ENCODE results near the gene ICA1L.

The ICA1L gene

DNA sequence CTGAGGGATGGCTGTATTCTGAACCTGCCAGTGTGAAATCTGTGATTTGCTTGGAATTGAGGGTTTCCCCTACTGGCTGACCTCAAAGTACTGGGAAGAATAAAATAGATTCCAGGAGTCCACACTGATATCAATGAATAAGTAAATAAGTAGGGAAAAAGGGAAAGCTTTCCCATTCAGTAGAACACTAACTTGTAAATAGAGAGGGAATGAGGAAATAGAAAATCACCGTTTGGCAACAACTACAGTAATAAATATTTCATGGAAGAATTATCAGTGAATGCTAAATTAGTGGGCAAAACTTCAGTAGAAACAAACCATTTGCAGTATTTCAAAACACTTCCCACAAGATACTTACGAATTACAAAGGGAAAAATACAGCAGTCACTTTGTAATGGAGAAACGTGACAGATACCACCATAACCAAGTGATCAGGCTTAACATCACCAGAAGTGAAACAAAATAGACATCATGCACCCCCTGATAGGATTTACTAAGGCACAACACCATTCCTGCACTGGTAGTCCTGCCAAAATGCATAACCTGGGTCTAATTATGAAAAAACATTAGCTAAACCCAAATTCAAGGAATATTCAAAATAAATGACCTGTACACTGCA, 88.5 kb downstream of the ICA1L start:
- no peak for DNase-seq (ENCODE audit: low read depth)

DNA sequence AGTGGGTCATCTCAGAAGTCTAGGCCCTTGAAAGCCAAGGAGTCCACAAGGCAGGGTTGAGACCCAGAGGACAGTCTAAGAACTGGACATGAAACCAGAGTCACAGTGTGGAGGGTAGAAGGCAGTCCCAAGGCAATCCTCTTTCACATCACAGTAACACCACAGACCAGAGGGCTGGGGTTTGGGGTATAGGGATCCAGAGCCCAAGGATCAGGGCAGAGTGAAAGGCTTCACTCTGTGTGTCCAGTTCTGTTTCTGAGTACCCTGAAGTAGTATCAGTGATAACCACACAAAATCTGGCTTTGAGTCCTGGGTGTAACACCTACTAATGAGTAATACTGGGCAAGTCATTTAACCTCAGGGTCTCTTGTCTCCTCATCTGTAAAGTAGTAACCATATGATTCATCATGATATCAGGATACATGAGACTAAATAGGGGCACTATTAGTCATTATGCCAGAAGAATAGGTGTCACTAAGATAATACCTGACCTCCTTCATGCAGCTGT, 91.0 kb downstream of the ICA1L start:
- peak; percentile 1 for DNase-seq (ENCODE audit: low read depth)

DNA sequence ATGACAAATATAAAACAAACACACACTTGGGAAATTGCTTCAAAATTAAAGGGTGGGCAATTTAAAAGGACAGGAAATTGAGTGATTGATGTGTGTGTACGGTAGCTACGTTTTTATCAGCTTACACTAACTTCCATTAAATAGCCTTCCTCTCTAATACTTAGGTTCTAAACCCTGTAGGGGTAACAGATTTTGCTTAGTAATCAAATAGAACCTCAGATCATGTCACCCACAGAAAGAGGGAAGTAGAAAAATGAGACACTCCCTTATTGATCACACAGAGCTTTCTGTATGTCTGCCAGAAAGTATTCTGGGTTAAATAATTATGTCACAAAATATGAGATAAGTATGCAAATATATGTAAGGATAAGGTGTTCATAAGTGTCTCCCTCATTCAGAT, 93.3 kb downstream of the ICA1L start:
- DNase-seq (ENCODE audit: low read depth), result no peak

DNA sequence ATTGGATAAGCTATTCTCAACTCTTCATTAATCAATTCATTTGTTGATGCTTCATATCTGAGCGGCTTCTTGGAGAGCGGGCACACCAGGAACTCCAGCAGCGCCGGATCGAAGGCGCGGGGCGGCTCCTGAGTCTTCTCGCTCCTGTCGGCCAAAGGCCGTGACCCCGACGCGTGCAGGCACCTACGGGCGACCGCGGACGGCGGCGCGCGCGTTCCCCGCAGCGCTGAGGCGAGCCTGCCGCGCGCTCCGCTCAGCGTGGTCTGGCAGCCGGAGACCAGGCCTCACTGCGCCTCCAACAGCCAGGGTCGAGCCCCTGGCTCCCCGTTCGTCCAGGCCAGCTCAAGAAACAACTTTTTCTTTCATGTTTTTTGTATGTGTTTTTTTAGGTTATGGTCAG, 97.5 kb downstream of the ICA1L start:
- no peak for DNase-seq (ENCODE audit: low read depth)

DNA sequence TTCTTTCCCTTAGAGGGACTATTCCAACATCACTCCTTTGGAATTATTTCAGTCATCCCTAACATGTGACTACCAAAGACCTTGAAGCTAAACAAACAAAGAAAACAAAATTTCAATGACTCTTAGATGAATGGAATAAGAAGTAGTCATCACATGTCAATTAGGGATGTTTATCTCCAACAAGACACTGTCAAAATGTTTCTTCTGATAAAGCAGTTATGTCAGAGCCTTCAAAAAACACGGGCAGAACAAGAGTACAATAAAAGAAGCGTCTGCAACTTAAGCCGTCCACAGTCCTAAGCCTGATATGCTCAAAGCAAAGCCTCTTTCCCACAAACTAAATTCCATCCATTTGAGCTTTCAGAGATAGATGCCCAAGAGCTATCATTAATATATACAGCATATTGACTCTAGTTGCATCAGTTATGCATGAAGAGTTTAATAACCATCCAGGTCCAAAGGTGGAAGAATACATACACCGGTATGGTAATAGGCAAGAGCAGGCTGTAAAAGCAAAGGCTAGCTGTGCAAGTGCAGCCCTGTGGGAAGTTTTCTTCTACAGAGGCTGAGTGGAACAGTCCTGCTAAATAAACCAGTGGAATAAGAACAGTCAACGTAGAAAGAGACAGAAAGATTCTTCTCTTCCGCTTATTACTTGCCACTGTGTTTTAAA, 98.1 kb downstream of the ICA1L start:
- no peak for DNase-seq (ENCODE audit: low read depth)

DNA sequence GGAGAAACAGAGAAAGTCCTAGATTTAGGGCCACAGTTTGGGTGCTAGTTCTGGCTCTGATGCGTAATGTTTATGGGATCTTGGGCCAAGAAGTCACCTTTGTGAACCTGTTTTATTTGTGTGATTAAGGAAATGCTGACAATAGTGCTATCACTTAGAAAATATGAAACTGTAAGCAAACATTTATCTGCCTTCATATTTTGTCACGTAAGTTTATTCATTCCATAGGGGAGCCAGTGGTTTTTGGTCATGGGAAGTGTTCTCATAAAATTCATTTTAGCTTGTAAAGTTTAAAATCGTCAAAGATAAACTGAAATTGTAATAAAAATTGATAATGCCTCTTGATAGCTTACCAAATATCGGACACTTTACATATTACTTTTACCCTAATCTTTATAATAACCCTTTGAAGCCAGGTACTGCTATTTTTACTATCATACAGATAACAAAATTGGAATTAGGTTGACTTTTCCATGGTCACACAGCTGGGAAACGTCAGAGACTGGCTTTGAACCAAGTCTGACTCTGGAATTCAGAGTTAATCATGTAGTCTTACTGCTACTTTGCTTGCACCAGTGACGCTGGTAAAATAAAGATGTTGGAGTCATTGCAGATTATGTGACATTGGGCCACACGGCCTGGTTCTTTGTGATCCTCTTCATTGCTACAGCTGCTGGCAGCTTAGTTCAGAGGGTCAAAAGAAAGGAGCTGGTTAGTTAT, 99.7 kb downstream of the ICA1L start:
- DNase-seq (ENCODE audit: low read depth), result no peak

DNA sequence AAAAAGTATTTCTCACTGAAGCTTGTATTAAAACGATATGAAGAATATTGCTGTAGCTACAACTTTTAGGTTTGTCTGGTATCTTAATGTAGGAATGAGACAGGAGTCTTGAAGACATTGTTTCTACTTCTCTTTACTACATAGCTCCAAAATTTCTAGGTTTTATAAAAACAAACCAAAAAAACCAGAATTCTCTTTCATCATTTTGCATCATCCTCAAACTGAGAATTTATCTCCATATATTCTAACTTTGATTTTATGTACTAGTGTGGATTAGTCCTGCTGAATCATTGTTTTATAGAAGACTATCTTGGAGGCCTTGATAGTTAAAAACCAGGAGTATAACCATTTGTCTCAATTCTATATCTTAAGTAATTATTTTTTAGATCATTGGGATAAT, 100.2 kb downstream of the ICA1L start:
- no peak for DNase-seq (ENCODE audit: low read depth)

DNA sequence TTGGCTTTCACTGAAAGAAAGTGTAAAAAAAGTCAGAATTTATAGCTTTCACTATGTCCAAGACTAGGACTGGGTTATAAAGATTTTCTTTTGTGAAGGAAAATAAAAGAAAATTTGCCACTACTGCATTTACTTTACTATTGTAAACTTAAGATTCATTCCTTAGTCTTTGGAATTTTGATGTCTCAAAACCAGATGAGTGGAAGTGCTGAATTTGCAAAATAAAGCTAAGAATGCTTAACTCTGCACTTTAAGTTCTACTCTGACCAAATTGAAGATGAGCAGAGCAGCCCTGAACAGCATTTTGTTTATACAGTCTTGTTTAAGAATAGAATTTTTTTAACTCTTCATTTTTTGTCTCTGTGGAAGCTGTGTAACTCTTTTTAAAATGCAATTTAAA, 102.4 kb downstream of the ICA1L start:
- DNase-seq (ENCODE audit: low read depth), result no peak

DNA sequence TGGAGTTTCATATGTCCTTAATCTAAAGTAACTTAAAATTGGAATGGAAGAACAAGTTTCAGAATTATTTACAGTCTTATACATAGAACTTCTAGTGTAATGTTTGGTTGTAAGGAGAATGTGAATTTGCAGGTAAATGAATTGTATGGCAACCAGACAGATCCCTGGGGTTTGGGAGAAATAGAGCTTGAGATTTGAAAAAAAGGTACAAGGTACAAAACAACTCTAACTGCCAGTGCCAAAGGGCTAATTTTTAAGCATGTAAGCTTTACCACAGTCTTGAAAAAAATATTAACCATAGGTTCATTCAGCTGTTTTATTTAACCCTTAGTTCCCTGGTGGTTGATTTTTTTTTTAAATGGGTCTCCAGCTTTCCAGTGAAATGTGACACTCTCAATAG, 103.3 kb downstream of the ICA1L start:
- DNase-seq (ENCODE audit: low read depth), result no peak

DNA sequence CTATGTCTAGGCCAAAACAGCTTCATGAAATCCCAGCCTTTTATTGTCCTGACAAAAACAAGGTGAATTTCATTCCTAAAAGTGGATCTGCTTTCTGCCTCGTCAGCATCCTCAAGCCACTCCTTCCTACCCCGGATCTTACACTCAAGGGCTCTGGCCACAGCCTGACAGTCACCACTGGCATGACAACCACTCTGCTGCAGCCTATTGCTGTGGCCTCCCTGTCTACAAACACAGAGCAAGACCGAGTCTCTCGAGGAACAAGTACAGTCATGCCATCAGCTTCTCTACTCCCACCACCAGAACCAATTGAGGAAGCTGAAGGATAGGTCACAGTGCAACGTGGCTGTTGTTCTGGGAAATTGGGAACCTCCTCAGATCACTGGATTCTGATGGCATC, 106.1 kb downstream of the ICA1L start:
- no peak for DNase-seq (ENCODE audit: low read depth)

DNA sequence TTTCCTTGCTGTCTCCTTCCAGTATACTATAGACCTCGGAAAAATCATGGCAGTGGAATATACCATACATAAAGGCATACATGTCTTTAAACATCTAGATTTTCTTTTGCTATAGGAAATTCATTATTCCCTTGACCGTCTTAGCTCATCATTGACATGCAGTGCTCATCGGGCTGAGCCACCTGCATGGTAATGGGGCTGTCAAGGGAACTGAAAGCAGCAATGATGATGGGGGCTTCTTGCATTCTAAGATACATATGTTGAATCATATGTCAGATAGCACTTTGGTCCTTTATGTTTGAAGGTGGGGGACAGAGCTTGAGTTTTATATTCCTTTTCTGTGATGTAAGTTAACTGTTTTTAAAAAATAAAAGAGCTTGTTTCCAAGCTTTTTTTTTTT, 106.6 kb downstream of the ICA1L start:
- DNase-seq (ENCODE audit: low read depth), result no peak

DNA sequence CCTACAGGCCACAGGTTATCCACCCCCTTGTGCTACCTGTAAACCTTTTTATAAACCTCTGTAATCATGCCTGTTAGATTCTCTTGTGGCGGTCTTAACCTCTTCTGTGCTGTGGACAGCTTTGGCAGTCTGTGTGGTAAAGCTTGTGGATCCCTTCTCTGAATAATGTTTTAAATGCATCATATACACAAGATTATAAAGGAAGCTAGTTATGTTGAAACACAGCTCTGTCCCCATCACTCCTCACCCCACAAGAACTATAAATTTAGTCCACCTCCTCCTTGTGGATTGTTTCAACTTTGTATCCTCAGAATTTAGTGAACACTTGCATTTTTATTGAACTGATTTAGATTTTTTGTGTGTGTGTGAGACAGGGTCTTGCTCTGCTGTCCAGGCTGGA, 107.7 kb downstream of the ICA1L start:
- DNase-seq (ENCODE audit: low read depth), result no peak

DNA sequence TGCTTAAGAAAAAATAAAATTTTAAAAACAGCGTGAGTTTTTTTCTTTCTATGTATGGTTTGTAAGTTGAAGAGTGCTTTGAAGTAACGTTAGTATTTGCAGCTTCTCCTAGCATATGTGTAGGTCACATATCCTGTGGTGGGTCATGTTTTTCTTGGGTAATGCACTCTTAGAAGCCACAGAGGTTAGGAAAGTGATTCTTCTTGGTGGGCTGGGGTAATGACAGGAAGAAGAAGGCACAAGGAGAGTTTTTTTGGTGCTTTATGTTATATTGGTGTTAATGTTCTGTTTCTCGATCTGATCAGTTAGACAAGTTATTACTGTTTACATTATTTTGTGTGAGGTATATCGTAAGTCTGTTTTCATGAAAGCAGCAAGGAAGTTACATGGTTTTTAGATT, 109.0 kb downstream of the ICA1L start:
- no peak for DNase-seq (ENCODE audit: low read depth)

DNA sequence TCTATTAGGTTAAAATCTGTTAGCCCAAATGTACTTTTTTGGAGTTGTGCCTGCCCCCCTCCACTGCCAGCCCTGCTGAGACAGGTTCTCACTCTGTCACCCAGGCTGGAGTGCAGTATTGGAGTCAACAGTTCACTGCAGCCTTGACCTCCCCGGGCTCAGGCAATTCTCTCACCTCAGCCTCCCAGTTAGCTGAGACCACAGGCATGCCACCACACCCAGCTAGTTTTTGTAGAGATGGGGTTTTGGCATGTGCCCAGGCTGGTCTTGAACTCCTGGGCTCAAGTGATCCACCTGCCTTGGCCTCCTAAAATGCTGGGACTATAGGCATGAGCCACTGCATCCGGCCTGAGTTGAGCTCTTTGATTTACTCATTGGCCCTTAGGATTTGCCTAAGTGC, 110.7 kb downstream of the ICA1L start:
- no peak for DNase-seq (ENCODE audit: low read depth)

DNA sequence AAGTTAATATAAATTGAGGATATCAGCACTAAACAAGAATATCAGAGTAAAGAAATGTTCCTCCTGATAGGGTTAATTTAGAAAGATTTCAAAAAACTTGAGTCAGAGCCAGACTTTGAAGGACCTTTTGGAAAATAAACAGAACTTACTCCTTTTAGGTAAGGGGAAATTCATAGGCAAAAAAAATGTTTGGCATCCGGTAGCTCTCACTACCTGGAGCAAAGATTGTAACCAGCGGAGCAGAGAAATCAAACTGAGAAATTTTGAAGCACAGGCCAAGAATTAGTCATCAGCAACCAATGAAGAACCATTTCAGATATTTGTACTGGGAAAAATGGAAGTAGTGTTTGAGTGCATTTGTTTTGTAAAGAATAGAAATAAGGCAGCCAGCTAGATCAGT, 113.0 kb downstream of the ICA1L start:
- no peak for DNase-seq (ENCODE audit: low read depth)

DNA sequence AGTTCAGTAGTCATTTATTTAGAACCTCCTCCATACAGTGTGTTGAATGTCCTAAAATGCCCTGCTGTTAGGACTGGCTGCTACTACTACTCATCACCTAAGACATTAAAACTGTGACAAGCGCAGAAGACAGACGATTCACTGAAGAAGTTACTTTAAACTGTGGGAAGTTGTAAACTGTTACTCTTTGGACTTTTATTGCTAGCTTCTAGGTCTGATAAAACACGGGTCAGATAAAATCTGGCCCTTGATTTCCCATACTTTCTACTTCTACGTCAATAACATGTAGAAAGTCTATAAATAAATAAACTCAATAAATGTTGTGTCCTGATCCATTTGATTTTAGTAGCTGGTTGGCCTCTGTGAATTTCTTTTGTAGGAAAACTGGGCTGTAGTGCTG, 113.4 kb downstream of the ICA1L start:
- DNase-seq (ENCODE audit: low read depth), result no peak

DNA sequence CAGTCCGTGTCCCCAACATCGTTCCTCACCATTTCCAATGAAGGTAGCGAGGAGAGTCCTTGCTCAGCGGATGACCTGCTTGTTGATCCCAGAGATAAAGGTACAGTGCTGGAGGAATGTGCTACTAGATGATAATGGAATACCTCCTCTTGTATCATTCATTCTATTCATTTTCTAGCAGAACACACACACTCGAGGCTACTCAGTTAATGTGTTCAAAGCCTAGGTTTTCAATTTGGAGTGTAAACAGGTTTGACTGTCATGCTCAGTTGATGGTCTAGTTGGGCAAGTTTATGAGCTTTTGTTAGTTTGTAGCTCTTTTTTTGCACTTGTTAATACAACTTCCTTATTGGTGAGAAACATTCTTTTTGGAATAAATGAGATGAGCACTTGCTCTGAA, 114.2 kb downstream of the ICA1L start:
- DNase-seq (ENCODE audit: low read depth), result no peak

DNA sequence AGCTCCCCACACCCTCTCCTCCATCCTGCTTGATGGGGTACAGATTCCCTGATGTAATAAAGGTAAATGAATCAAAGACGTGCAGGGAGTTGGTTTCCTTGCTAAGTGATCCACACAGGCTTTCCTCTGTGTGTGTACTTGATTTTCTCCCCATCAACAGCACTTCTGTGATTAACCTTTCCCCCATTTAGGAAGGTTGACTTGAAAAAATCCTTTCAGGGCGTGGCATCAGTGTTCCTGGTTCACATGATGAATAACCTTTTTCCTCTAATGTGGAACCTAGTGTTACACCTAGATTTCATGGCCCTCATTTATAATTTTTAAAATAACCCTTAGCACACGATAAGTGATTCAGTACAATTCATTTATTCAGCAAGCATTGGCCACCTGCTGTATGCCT, 115.0 kb downstream of the ICA1L start:
- no peak for DNase-seq (ENCODE audit: low read depth)

DNA sequence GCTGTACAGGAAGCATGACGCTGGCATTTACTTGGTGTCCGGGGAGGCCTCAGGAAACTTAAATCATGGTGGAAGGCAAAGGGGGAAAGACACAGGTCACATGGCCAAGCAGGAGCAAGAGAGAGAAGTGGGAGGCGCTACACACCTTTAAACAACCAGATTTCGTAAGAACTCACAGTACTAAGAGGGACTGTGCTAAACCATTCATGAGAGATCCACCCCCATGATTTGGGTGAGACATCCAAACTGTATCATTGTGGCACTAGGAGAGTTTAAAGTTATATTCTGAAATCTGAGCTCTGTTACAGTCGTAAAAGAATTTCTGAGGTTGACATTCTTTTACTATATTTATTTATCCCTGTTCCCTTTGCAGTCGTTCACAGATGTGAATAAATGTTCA, 116.6 kb downstream of the ICA1L start:
- no peak for DNase-seq (ENCODE audit: low read depth)

DNA sequence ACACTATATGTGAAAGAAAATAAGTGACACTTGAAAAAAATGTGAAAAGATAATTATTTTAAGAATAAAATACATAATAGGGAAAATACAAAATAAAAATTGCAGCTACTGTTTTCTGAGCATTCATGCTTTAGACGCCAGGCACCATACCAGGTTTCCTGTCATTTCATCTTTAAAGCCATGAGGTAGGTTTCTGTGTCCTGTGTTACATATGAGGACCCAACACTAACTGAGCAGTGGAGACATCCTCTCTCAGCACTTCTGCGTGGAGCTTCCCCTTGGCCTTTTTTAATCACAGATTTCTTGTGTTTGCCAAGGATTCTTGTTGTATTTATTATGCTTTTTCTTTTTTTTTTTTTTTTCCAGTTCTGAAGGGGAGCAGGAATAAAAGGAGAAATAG, 119.5 kb downstream of the ICA1L start:
- no peak for DNase-seq (ENCODE audit: low read depth)

DNA sequence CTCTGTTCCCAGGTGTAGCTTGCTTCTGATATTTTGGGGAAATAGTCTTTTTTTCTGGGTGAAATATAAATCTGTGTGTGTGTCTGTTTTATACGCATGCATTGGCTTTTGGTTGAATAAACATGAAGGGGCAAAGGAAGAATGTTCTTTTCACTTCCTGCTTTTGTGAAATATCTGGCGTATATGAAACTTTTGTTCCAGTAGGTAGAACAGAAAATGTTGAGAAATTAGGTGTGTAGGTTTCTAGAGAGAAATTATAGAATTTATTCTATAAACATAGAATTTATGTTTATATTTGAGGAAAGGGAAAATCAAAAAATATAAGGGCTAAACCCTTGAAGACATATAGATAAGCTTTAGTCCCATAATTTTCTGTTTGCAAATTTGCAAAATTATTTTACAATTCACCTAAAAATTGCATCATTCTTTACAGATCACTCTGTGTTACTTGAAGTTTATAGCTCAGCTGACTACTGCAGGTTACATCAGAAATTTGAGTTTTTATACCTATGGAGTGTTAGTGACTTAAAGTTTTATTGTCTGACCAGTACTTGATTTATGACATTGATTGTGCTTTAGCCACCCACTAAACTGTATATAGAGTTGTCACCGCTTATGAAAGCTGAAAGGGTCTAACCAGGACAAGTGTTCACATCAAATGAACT, 120.7 kb downstream of the ICA1L start:
- no peak for DNase-seq (ENCODE audit: low read depth)

DNA sequence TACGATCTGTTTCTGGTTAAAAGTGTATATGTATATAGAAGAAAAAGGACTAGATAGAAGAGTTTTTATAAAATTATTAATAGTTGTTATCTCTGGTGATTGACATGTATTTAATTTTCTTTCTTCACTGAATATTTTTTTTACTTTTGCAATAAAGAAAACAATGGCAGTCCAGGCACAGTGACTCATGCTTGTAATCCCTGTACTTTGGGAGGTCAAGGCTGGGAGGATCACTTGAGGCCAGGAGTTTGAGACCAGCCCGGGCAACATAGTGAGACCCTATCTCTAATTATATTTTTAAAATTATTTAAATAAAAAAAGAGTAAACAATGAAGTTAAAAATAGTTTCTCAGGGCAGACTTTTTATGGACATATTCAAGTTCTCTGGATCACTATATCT, 122.1 kb downstream of the ICA1L start:
- DNase-seq (ENCODE audit: low read depth), result no peak

DNA sequence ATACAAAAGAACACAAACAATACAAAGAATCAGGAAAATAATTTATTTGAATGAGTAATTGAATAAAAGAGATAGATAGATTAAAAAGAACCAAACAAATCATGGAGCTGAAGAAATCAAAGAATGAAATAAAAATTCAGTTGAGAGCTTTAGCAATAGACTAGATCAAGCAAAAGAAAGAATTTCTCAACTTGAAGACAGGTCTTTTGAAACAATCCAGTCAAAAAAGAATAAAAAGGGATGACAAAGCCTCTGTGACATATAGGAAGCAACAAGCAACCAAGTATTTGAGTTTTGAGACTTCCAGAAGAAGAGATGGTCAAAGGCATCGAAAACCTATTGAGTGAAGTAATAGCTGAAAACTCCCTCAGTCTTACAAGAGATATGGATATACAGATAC, 128.0 kb downstream of the ICA1L start:
- DNase-seq (ENCODE audit: low read depth), result no peak
